Keratinocyte (primary cell): Measurements from ENCODE around the gene MAP3K10. TPM values are rescaled to one million over a fixed set of nuclear protein-coding genes. Genes with fewer than 3 reads are reported as not detected.

ENCODE experiments used
- DNase-seq: peaks from one replicate; pipeline ENCODE4 v3.0.0-alpha.2; 2011; ENCODE audit warnings: low read depth, missing footprints, low spot score
- FAIRE-seq: peaks from 2 replicates; lab custom pipeline; 2011; peaks lifted over from hg19 to GRCh38; lab: Jason Lieb, UNC
- H2AFZ ChIP-seq: 2 replicates; pipeline ENCODE4 v1.6.0; 2012; ENCODE audit warnings: low read length, control low read depth, inconsistent platforms; ENCODE audit not compliant: control insufficient read depth
- H3K27ac ChIP-seq: 2 replicates; pipeline ENCODE4 v1.5.1; 2011; ENCODE audit warnings: low read length; ENCODE audit not compliant: control insufficient read depth, insufficient read depth
- H3K27me3 ChIP-seq: 3 replicates; pipeline ENCODE4 v1.6.0; 2011; ENCODE audit warnings: low read length; ENCODE audit not compliant: control insufficient read depth, insufficient read depth; ENCODE audit errors: extremely low read depth
- H3K36me3 ChIP-seq, 2 experiments: 2 replicates in 1 of 2; 3 replicates in 1 of 2; pipeline ENCODE4 v1.5.1; 2011; ENCODE audit warnings: low read length in 2 of 2, mild to moderate bottlenecking in 1 of 2; ENCODE audit not compliant: control insufficient read depth in 2 of 2, insufficient read depth in 2 of 2; ENCODE audit errors: extremely low read depth in 1 of 2
- H3K4me1 ChIP-seq: 3 replicates; pipeline ENCODE4 v1.5.1; 2011; ENCODE audit warnings: low read length; ENCODE audit not compliant: control insufficient read depth, insufficient read depth; ENCODE audit errors: extremely low read depth
- H3K4me2 ChIP-seq: 3 replicates; pipeline ENCODE4 v1.6.0; 2011; ENCODE audit warnings: low read depth, low read length; ENCODE audit not compliant: control insufficient read depth, insufficient read depth; ENCODE audit errors: extremely low read depth
- H3K4me3 ChIP-seq, 3 experiments: fragments of 200-600 bp in 1 of 3; sonication (generic) in 1 of 3; 2 replicates in 2 of 3; 3 replicates in 1 of 3; pipeline ENCODE4 v1.5.1; 2011 to 2016; ENCODE audit warnings: low read length in 3 of 3, mild to moderate bottlenecking in 3 of 3, control low read depth in 2 of 3, inconsistent platforms in 1 of 3, low read depth in 1 of 3, mixed read lengths in 1 of 3, mixed run types in 1 of 3, moderate library complexity in 1 of 3; ENCODE audit not compliant: control insufficient read depth in 2 of 3, insufficient read depth in 2 of 3; ENCODE audit errors: extremely low read depth in 1 of 3
- H3K79me2 ChIP-seq: 2 replicates; pipeline ENCODE4 v1.6.0; 2012; ENCODE audit warnings: low read length; ENCODE audit not compliant: control insufficient read depth, insufficient read depth
- H3K9ac ChIP-seq: 3 replicates; pipeline ENCODE4 v1.6.0; 2011; ENCODE audit warnings: low read length; ENCODE audit not compliant: control insufficient read depth, insufficient read depth; ENCODE audit errors: extremely low read depth
- H3K9me1 ChIP-seq: 3 replicates; pipeline ENCODE4 v1.6.0; 2011; ENCODE audit warnings: low read length; ENCODE audit not compliant: control insufficient read depth, insufficient read depth; ENCODE audit errors: extremely low read depth
- H3K9me3 ChIP-seq: 2 replicates; pipeline ENCODE4 v1.5.1; 2012; ENCODE audit warnings: low read depth, low read length; ENCODE audit not compliant: control insufficient read depth
- H4K20me1 ChIP-seq: 3 replicates; pipeline ENCODE4 v1.6.0; 2011; ENCODE audit warnings: low read length; ENCODE audit not compliant: control insufficient read depth, insufficient read depth; ENCODE audit errors: extremely low read depth
- EZH2 ChIP-seq: IDR thresholded peaks from one replicate; pipeline ENCODE4 v1.6.1; 2012; ENCODE audit warnings: inconsistent platforms, mild to moderate bottlenecking, low read length, moderate library complexity
- dilution Hi-C: fragments of 300-500 bp; cut with MboI; formaldehyde crosslinking; loops from one replicate; pipeline ENCODE4 v1.7.0; 2020; ENCODE audit warnings: low sequenced_read_pairs; ENCODE audit not compliant: extremely low pct_ligation_motif_present
- polyA plus RNA-seq, 5 experiments: library from polyadenylated mRNA; depleted of rRNA in 3 of 5; stranded (reverse) in 3 of 5; stranded (forward) in 1 of 5; unstranded in 1 of 5; fragments of >200 nt; gene quantifications; 1 replicate in 1 of 5; 2 replicates in 3 of 5; 3 replicates in 1 of 5; pipeline versions ENCODE4 v1.2.1 to v1.2.3, GENCODE V29; 2011 to 2012; ENCODE audit warnings: missing spikeins in 2 of 5, low read depth in 1 of 5, low replicate concordance in 1 of 5
- TF ChIP-seq, protein P1 (sequence below), 3 experiments: IDR thresholded peaks in 1 of 3; conservative IDR thresholded peaks in 1 of 3; optimal IDR thresholded peaks in 1 of 3; 2 replicates in 2 of 3; 3 replicates in 1 of 3; pipeline versions ENCODE3 to v1.5.1; 2011; ENCODE audit warnings: low read length in 3 of 3, mild to moderate bottlenecking in 3 of 3, moderate library complexity in 2 of 3, control low read depth in 1 of 3, inconsistent platforms in 1 of 3; ENCODE audit not compliant: insufficient read depth in 2 of 3; ENCODE audit errors: extremely low read depth in 1 of 3

MAP3K10 gene
- polyA plus RNA-seq, 1 donor (not counting 4 experiments of a cell fraction or from before 2014, with no cell fraction given) = 2.9 TPM

- Histone ChIP-seq H3K79me2 (peaks cover 18% of the 10 kb centered on the region), H3K27me3 (no peaks in the 10 kb centered on the region), H3K36me3 (peaks cover 0 to 8% of the 10 kb centered on the region in 2 experiments), H3K4me2 (no peak overlapping the region), H3K9me1 (no peaks in the 10 kb centered on the region), H3K4me1 (peaks cover 7% of the 10 kb centered on the region), H2AFZ (no peak overlapping the region), H3K9ac (no peak overlapping the region), H3K9me3 (no peaks in the 10 kb centered on the region), H3K4me3 (no peak overlapping the region), H4K20me1 (no peaks in the 10 kb centered on the region), H3K27ac (no peak overlapping the region)
- TF ChIP-seq, protein P1, sequence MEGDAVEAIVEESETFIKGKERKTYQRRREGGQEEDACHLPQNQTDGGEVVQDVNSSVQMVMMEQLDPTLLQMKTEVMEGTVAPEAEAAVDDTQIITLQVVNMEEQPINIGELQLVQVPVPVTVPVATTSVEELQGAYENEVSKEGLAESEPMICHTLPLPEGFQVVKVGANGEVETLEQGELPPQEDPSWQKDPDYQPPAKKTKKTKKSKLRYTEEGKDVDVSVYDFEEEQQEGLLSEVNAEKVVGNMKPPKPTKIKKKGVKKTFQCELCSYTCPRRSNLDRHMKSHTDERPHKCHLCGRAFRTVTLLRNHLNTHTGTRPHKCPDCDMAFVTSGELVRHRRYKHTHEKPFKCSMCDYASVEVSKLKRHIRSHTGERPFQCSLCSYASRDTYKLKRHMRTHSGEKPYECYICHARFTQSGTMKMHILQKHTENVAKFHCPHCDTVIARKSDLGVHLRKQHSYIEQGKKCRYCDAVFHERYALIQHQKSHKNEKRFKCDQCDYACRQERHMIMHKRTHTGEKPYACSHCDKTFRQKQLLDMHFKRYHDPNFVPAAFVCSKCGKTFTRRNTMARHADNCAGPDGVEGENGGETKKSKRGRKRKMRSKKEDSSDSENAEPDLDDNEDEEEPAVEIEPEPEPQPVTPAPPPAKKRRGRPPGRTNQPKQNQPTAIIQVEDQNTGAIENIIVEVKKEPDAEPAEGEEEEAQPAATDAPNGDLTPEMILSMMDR (optimal IDR thresholded peaks at IDR 0.05 in 1 of 3, IDR thresholded peaks at IDR 0.05 in 1 of 3, conservative IDR thresholded peaks at IDR 0.05 in 1 of 3; ENCODE audit: extremely low read depth in 1 of 3, insufficient read depth in 2 of 3, low read length in 3 of 3) = no peak
- no peak for TF ChIP-seq EZH2
- FAIRE-seq = no peak
- no peak for DNase-seq
- dilution Hi-C loops = no loop called here
Measured at GRCh38 chr19:40247735-40248262, 56.6 kb downstream of the MAP3K10 start.

- Histone ChIP-seq H3K79me2 (peaks cover 20% of the 10 kb centered on the region), H3K4me1 (peaks cover 7% of the 10 kb centered on the region), H3K36me3 (peaks cover 0 to 13% of the 10 kb centered on the region in 2 experiments), H3K4me2 (no peak overlapping the region), H3K4me3 (no peak overlapping the region), H3K27me3 (no peaks in the 10 kb centered on the region), H4K20me1 (no peaks in the 10 kb centered on the region), H3K27ac (no peak overlapping the region), H2AFZ (no peak overlapping the region), H3K9me3 (no peaks in the 10 kb centered on the region), H3K9me1 (no peaks in the 10 kb centered on the region), H3K9ac (no peak overlapping the region)
- dilution Hi-C loops = no loop called here
- TF ChIP-seq, protein P1 (optimal IDR thresholded peaks at IDR 0.05 in 1 of 3, IDR thresholded peaks at IDR 0.05 in 1 of 3, conservative IDR thresholded peaks at IDR 0.05 in 1 of 3; ENCODE audit: extremely low read depth in 1 of 3, insufficient read depth in 2 of 3, low read length in 3 of 3) = no peak
- TF ChIP-seq EZH2 = no peak
- DNase-seq = no peak
- FAIRE-seq = no peak
Measured at GRCh38 chr19:40249201-40249600, 58.0 kb downstream of the MAP3K10 start.
